Hepatocyte (in vitro differentiated cells): Measurements from ENCODE around the gene FER1L5. TPM values are rescaled to one million over a fixed set of nuclear protein-coding genes. Genes with fewer than 3 reads are reported as not detected.

Experiments used
- DNase-seq: peaks from one replicate; pipeline ENCODE4 v3.0.0-alpha.2; 2016; ENCODE audit warnings: low spot score
- H2AFZ ChIP-seq: fragments of 200-600 bp; sonication (generic); 2 replicates; pipeline ENCODE4 v1.6.0; 2016; ENCODE audit warnings: antibody characterized with exemption, mild to moderate bottlenecking
- H3K27ac ChIP-seq: fragments of 200-600 bp; sonication (generic); 2 replicates; pipeline ENCODE4 v1.5.1; 2016; ENCODE audit warnings: mild to moderate bottlenecking
- H3K27me3 ChIP-seq: fragments of 200-600 bp; sonication (generic); 2 replicates; pipeline ENCODE4 v1.6.1; 2016
- H3K36me3 ChIP-seq: fragments of 200-600 bp; sonication (generic); replicated peaks from 2 replicates; pipeline ENCODE4 v1.5.1; 2016; ENCODE audit warnings: low read depth; ENCODE audit not compliant: insufficient read depth
- H3K4me1 ChIP-seq: fragments of 200-600 bp; sonication (generic); 2 replicates; pipeline ENCODE4 v1.5.1; 2016; ENCODE audit warnings: mild to moderate bottlenecking, moderate library complexity; ENCODE audit not compliant: insufficient read depth
- H3K4me2 ChIP-seq: fragments of 200-600 bp; sonication (generic); 2 replicates; pipeline ENCODE4 v1.6.0; 2016
- H3K4me3 ChIP-seq: fragments of 200-600 bp; sonication (generic); 2 replicates; pipeline ENCODE4 v1.5.1; 2016; ENCODE audit warnings: mild to moderate bottlenecking
- H3K79me2 ChIP-seq: fragments of 200-600 bp; sonication (generic); 2 replicates; pipeline ENCODE4 v1.6.0; 2017; ENCODE audit warnings: mild to moderate bottlenecking
- H3K9me2 ChIP-seq: fragments of 200-600 bp; sonication (generic); replicated peaks from 2 replicates; pipeline ENCODE4 v1.6.0; 2017; ENCODE audit warnings: mild to moderate bottlenecking; ENCODE audit not compliant: insufficient read depth
- H3K9me3 ChIP-seq: fragments of 200-600 bp; sonication (generic); 2 replicates; pipeline ENCODE4 v1.5.1; 2016; ENCODE audit warnings: low read depth, mild to moderate bottlenecking
- H4K20me1 ChIP-seq: fragments of 200-600 bp; sonication (generic); 2 replicates; pipeline ENCODE4 v1.6.0; 2016; ENCODE audit warnings: mild to moderate bottlenecking; ENCODE audit not compliant: insufficient read depth, poor library complexity, severe bottlenecking
- CTCF ChIP-seq: fragments of 200-600 bp; sonication (generic); IDR thresholded peaks from 2 replicates; pipeline ENCODE4 v1.5.1; 2016; ENCODE audit warnings: antibody characterized with exemption, mild to moderate bottlenecking; ENCODE audit not compliant: poor library complexity
- EZH2 ChIP-seq: fragments of 200-600 bp; sonication (generic); IDR thresholded peaks from 2 replicates; pipeline ENCODE4 v1.6.1; 2016; ENCODE audit warnings: antibody characterized with exemption, mild to moderate bottlenecking, borderline replicate concordance
- EZH2phosphoT487 ChIP-seq: fragments of 200-600 bp; sonication (generic); IDR thresholded peaks from one replicate; pipeline ENCODE4 v1.6.1; 2018; ENCODE audit warnings: antibody characterized with exemption, mild to moderate bottlenecking, low read depth, moderate library complexity; ENCODE audit not compliant: unreplicated experiment, severe bottlenecking
- WGBS: methylation state at CpG from one replicate; pipeline ENCODE4 v1.1.6; 2016; ENCODE audit warnings: low lambda C conversion rate; ENCODE audit errors: missing lambda C conversion rate; 5-methylcytosine and 5-hydroxymethylcytosine counted together
- polyA plus RNA-seq: library from polyadenylated mRNA; unstranded; fragments of >200 nt; fragmentation: Nextera tagmentation; extraction: Ambion mirVana; gene quantifications from 2 replicates; pipeline ENCODE4 v1.2.1, GENCODE V29; 2016
- total RNA-seq: library from RNA; depleted of rRNA; stranded (reverse); fragments of >200 nt; gene quantifications from 2 replicates; pipeline ENCODE4 v1.2.3, GENCODE V29; 2014

Gene FER1L5
- total and polyA plus RNA-seq, 2 experiments from 2014 or later: 0.10 to 0.33 TPM

DNA sequence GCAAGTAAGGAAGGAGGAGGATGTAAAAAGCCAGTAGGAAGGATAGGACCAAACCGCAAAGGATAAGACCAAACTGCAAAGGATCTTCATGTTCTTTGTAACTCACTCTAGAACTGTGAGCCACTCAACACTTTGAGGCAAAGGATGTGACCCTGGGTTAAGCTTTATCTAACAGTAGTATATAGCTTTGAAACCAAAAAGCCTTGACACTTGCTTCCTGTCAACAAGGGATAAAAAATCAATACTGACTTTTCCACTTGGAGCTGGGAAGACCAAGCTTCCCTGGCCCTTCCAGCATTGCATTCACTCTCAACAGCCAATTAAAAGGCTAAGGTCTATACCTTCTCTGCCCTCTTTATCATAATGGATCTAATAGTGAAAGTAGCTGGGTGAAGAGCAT, 26.4 kb upstream of the FER1L5 start:
- no peaks in the 10 kb centered on the region for H3K9me3 ChIP-seq
- no peaks in the 10 kb centered on the region for H3K36me3 ChIP-seq
- H3K4me1 ChIP-seq: no peaks in the 10 kb centered on the region
- peaks cover 11% of the 10 kb centered on the region for H3K79me2 ChIP-seq
- H3K27ac ChIP-seq: no peak overlapping the region
- no peaks in the 10 kb centered on the region for H3K27me3 ChIP-seq
- H3K9me2 ChIP-seq: no peaks in the 10 kb centered on the region
- 88% methylated on average over 1 of the region's 1 CpG for WGBS
- no peak for DNase-seq
- no peak overlapping the region for H2AFZ ChIP-seq
- no peak for TF ChIP-seq EZH2
- no peak for TF ChIP-seq CTCF
- TF ChIP-seq EZH2phosphoT487: no peak
- H3K4me2 ChIP-seq: no peak overlapping the region
- no peak overlapping the region for H3K4me3 ChIP-seq
- H4K20me1 ChIP-seq: no peaks in the 10 kb centered on the region

- Histone ChIP-seq H3K36me3 (no peaks in the 10 kb centered on the region), H4K20me1 (no peaks in the 10 kb centered on the region), H3K27ac (no peak overlapping the region), H3K9me2 (no peaks in the 10 kb centered on the region), H3K9me3 (no peaks in the 10 kb centered on the region), H3K4me2 (no peak overlapping the region), H3K4me3 (no peak overlapping the region), H2AFZ (no peak overlapping the region), H3K79me2 (peaks cover 15% of the 10 kb centered on the region), H3K27me3 (no peaks in the 10 kb centered on the region), H3K4me1 (no peaks in the 10 kb centered on the region)
- TF ChIP-seq EZH2 (no peak), EZH2phosphoT487 (no peak), CTCF (no peak)
- 99% methylated on average over 6 of the region's 6 CpGs for WGBS
- DNase-seq: no peak
Measured at GRCh38 chr2:96616535-96616934, 26.0 kb upstream of the FER1L5 start.

DNA sequence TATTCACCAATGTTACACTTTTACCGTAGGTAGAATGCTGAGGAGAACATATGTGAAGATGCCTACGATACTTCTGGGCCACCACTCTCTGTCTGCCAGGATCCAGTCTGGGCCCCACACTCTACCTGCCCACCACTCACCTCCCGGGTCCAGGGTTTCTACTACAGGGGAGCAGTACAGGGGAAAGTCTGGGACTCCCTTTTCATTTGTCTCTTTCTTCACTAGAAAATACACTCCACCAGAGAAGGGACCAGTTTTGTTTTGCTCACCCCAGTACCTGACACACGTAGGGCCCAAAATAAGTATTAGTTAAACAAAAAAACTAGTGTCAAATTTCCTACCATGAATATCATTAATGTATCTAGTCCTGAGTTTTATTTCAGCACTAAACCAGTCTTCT, 25.6 kb upstream of the FER1L5 start:
- Histone ChIP-seq H2AFZ (no peak overlapping the region), H3K4me3 (no peak overlapping the region), H3K27ac (no peak overlapping the region), H3K4me1 (no peaks in the 10 kb centered on the region), H3K9me2 (no peaks in the 10 kb centered on the region), H3K9me3 (no peaks in the 10 kb centered on the region), H3K4me2 (no peak overlapping the region), H3K27me3 (no peaks in the 10 kb centered on the region), H3K36me3 (no peaks in the 10 kb centered on the region), H3K79me2 (peaks cover 20% of the 10 kb centered on the region), H4K20me1 (no peaks in the 10 kb centered on the region)
- TF ChIP-seq EZH2phosphoT487 (no peak), CTCF (no peak), EZH2 (no peak)
- 96% methylated on average over 4 of the region's 4 CpGs for WGBS
- no peak for DNase-seq
